ENCODE measurements around the gene PTGER1. TPM values are rescaled to one million over a fixed set of nuclear protein-coding genes. Genes with fewer than 3 reads are reported as not detected.

The PTGER1 gene
- total and polyA plus RNA-seq, 9 of the 15 experiments (the other 6 are each of a cell fraction or from before 2014, with no cell fraction given): 0.06 to 0.36 (median 0.31) TPM; not detected in 5

GRCh38 chr19:14507704-14508542, 32.8 kb upstream of the PTGER1 start (continued):
- TF ChIP-seq ZMIZ1 (IDR thresholded peaks at IDR 0.05; ENCODE audit: low read depth in 2 of 2, low read length in 2 of 2) (peak in 1 of 2 experiments; percentile 69; a peak in 2 of 4 replicates), ZEB2 (IDR thresholded peaks at IDR 0.05) (no peak), LCOR (CRISPR knock-in tag; IDR thresholded peaks at IDR 0.05) (no peak), NFE2 (IDR thresholded peaks at IDR 0.05; ENCODE audit: low read depth) (0 out of 2 replicates have a peak, but pooled peaks have one; percentile 11), KAT7 (CRISPR knock-in tag; IDR thresholded peaks at IDR 0.05; ENCODE audit: borderline replicate concordance) (no peak), NCOA1 (IDR thresholded peaks at IDR 0.05; ENCODE audit: low read depth) (peak; percentile 90; the same call in 1 of the 2 replicates)
